Uterus (tissue), 4 donors: Measurements from ENCODE around the gene CD93. TPM values are rescaled to one million over a fixed set of nuclear protein-coding genes. Genes with fewer than 3 reads are reported as not detected.

ENCODE experiments used
- DNase-seq, 2 donors: peaks; one replicate each; pipeline ENCODE4 v3.0.0-alpha.2; 2019 to 2020
- H3K27ac ChIP-seq, 2 donors: fragments of 200-600 bp; sonication (generic); 1 replicate in 1 of 2; 2 replicates in 1 of 2; pipeline ENCODE4 v1.5.1; 2016 to 2018
- H3K27me3 ChIP-seq, 2 donors: fragments of 200-600 bp; sonication (generic); one replicate each; pipeline ENCODE4 v1.5.1; 2018 to 2019; ENCODE audit warnings: control low read depth in 1 of 2
- H3K36me3 ChIP-seq, 2 donors: fragments of 200-600 bp; sonication (generic); one replicate each; pipeline ENCODE4 v1.5.1; 2019; ENCODE audit warnings: control low read depth in 1 of 2
- H3K4me1 ChIP-seq, 2 donors: fragments of 200-600 bp; sonication (generic); one replicate each; pipeline ENCODE4 v1.5.1; 2018 to 2019; ENCODE audit warnings: control low read depth in 1 of 2
- H3K4me3 ChIP-seq, 2 donors: fragments of 200-600 bp; sonication (generic); 1 replicate in 1 of 2; 2 replicates in 1 of 2; pipeline ENCODE4 v1.5.1; 2018 to 2019; ENCODE audit warnings: mild to moderate bottlenecking in 1 of 2
- H3K9me3 ChIP-seq, 2 donors: fragments of 200-600 bp; sonication (generic); one replicate each; pipeline ENCODE4 v1.5.1; 2019; ENCODE audit warnings: control low read depth in 1 of 2
- CTCF ChIP-seq, 4 experiments: fragments of 200-600 bp in 2 of 4; fragments of 450-650 bp in 2 of 4; sonication (generic) in 2 of 4; IDR thresholded peaks; one replicate each; pipeline ENCODE4 v1.5.1; 2016 to 2019; ENCODE audit warnings: antibody characterized with exemption in 4 of 4, mild to moderate bottlenecking in 2 of 4, moderate library complexity in 1 of 4
- POLR2A ChIP-seq, 2 donors: fragments of 450-650 bp; IDR thresholded peaks; one replicate each; pipeline ENCODE4 v1.6.1; 2016; ENCODE audit warnings: antibody characterized with exemption in 2 of 2, mild to moderate bottlenecking in 1 of 2, moderate library complexity in 1 of 2
- intact Hi-C: fragments of 100-400 bp; cut with DNase I; formaldehyde crosslinking; loops from one replicate; pipeline ENCODE4 v1.15.1; 2023; ENCODE audit warnings: low total_unique reads
- total RNA-seq, 4 donors: library from RNA; depleted of rRNA in 3 of 4; stranded (reverse); fragments of >200 nt in 3 of 4; gene quantifications; one replicate each; pipeline versions ENCODE4 v1.1.0 to v1.2.4, GENCODE V29; 2014 to 2023
- donor health status: DM: yes; HTN: yes; CAD: no.

Gene CD93
- total RNA-seq, 4 donors from 2014 or later = 49.1 to 100 (median 76.4) TPM

DNA sequence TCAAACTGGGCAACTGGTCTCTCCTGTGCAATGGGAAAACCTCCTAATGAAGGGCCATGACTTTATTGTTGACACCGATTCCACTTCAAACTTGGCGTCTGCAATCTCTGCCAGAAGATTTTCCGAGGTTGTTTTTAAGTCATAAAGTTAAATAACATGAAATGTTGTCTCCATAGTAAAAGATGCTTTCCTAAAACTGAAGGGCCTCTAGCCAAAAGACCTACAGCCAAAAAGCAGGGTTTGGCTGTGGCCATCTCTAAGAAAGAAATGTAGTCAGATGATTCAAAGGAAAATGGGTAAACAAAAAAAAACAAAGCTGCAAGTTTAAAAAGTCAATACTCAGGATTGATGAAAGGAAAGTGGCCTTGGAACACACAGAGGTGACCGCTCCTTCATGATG is 14.1 kb downstream of the CD93 start:
- TF ChIP-seq CTCF (IDR thresholded peaks at IDR 0.05) = no peak
- no peak for TF ChIP-seq POLR2A (IDR thresholded peaks at IDR 0.05)
- Histone ChIP-seq H3K4me1 (no peaks in the 10 kb centered on the region), H3K4me3 (no peak overlapping the region), H3K27ac (no peak overlapping the region), H3K36me3 (no peaks in the 10 kb centered on the region), H3K27me3 (no peaks in the 10 kb centered on the region), H3K9me3 (no peaks in the 10 kb centered on the region)
- DNase-seq = no peak
- intact Hi-C loops = no loop called here

DNA sequence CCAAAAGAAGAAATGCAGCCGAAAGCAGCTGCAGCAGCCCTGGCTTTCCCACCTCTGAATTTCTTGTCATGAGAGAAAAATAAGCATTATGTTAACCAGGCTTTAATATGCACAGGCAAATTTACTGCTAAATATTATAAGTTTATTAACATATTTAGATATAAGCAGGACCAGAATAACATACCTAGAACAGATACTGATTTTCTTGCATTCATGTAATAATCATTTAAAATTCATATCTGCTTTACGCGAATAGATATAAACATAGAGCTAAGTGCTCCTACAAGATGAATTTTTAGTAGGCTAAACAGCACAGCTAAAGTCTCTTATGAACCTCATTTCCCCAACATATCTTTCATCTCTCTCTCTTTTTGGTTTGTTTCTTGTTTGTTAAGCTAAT is 14.7 kb downstream of the CD93 start:
- Histone ChIP-seq H3K27ac (no peak overlapping the region), H3K9me3 (no peaks in the 10 kb centered on the region), H3K4me1 (no peaks in the 10 kb centered on the region), H3K4me3 (no peak overlapping the region), H3K27me3 (no peaks in the 10 kb centered on the region), H3K36me3 (no peaks in the 10 kb centered on the region)
- intact Hi-C loops = no loop called here
- no peak for DNase-seq
- no peak for TF ChIP-seq POLR2A (IDR thresholded peaks at IDR 0.05)
- TF ChIP-seq CTCF (IDR thresholded peaks at IDR 0.05) = no peak

DNA sequence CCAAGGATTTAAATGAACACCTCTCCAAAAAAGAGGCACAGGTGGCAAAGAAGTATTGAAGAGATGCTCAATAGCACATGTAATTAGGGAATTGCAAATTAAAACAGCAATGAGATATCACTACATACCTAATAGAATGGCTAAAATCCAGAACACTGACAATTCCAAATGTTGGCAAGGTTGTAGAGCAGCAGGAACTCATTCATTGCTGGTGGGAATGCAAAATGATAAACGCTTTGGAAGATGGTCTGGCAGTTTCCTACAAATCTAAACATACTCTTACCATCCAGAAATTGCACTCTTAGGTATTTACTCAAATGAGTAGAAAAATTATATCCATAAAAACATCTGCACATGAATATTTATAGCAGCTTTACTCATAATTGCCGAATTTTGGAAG is 17.0 kb downstream of the CD93 start:
- DNase-seq = no peak
- no peaks in the 10 kb centered on the region for H3K4me1 ChIP-seq
- H3K9me3 ChIP-seq = no peaks in the 10 kb centered on the region
- intact Hi-C loops = no loop called here
- no peak overlapping the region for H3K4me3 ChIP-seq
- no peak for TF ChIP-seq POLR2A (IDR thresholded peaks at IDR 0.05)
- no peaks in the 10 kb centered on the region for H3K36me3 ChIP-seq
- H3K27me3 ChIP-seq = no peaks in the 10 kb centered on the region
- no peak overlapping the region for H3K27ac ChIP-seq

DNA sequence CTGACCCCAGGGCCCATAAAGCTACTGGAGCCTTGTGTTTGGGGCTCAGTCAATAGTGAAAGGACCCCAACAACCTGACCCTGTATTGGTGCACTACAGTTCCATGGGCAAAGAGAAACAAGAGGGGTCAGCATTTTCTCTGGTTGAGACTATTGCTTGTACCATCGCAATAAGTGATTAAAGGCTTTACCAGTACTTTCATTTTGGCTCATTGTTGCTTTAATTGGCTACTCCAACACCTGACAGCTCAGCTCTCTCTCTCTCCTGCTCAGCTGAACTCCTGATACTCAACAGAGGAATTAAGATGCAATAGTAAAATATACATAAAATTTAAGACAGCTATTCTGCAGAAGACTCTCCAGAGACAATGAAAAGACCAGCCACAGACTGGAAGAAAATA is 17.8 kb downstream of the CD93 start:
- TF ChIP-seq CTCF (IDR thresholded peaks at IDR 0.05) (no peak), POLR2A (IDR thresholded peaks at IDR 0.05) (no peak)
- Histone ChIP-seq H3K4me1 (no peaks in the 10 kb centered on the region), H3K4me3 (no peak overlapping the region), H3K36me3 (no peaks in the 10 kb centered on the region), H3K9me3 (no peaks in the 10 kb centered on the region), H3K27ac (no peak overlapping the region), H3K27me3 (no peaks in the 10 kb centered on the region)
- intact Hi-C loops = no loop called here
- no peak for DNase-seq

DNA sequence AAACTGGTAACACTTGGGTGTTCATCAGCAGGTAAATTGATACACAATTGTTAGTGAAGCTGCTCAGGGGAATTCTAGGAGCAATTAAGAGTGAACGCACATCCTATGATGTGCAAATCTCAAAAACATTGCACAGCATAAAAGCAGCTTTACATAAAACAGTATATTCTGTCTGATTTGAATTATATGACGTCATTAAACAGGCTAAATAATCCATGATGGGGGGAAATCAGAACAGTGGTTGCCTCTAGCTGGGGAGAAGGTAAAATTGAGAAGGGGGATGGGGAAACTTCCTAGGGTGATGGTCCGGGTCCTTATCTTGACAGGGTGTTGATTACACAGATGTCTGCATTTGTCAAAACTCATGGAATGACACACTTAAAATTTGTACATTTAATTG is 19.4 kb downstream of the CD93 start:
- no peaks in the 10 kb centered on the region for H3K36me3 ChIP-seq
- intact Hi-C loops = no loop called here
- no peaks in the 10 kb centered on the region for H3K4me1 ChIP-seq
- H3K27me3 ChIP-seq = no peaks in the 10 kb centered on the region
- H3K9me3 ChIP-seq = no peaks in the 10 kb centered on the region
- DNase-seq = no peak
- H3K4me3 ChIP-seq = no peak overlapping the region
- H3K27ac ChIP-seq = no peak overlapping the region
- TF ChIP-seq CTCF (IDR thresholded peaks at IDR 0.05) = no peak
- TF ChIP-seq POLR2A (IDR thresholded peaks at IDR 0.05) = no peak
